Endodermal cell (in vitro differentiated cells): ENCODE results near the gene VIL1. TPM values are rescaled to one million over a fixed set of nuclear protein-coding genes. Genes with fewer than 3 reads are reported as not detected.

Source experiments
- DNase-seq: peaks from one replicate; pipeline ENCODE4 v3.0.0-alpha.2; 2017
- H3K27ac ChIP-seq: 2 replicates; pipeline ENCODE4 v1.5.1; 2013; ENCODE audit warnings: mild to moderate bottlenecking, low read depth, low read length, moderate library complexity
- H3K27me3 ChIP-seq: 2 replicates; pipeline ENCODE4 v1.6.1; 2013; ENCODE audit warnings: mild to moderate bottlenecking, low read length, moderate library complexity; ENCODE audit not compliant: insufficient read depth, control insufficient read depth, poor library complexity, severe bottlenecking
- H3K36me3 ChIP-seq: 2 replicates; pipeline ENCODE4 v1.7.0; 2013; ENCODE audit warnings: mild to moderate bottlenecking, low read length, moderate library complexity; ENCODE audit not compliant: control insufficient read depth, insufficient read depth
- H3K4me1 ChIP-seq: one replicate; pipeline ENCODE4 v1.7.0; 2013; ENCODE audit warnings: low read length; ENCODE audit not compliant: control insufficient read depth, insufficient read depth
- H3K4me3 ChIP-seq: 2 replicates; pipeline ENCODE4 v1.5.1; 2013; ENCODE audit warnings: mild to moderate bottlenecking, low read length, moderate library complexity
- H3K9ac ChIP-seq: 2 replicates; pipeline ENCODE4 v1.6.1; 2013; ENCODE audit warnings: mild to moderate bottlenecking, low read length, moderate library complexity; ENCODE audit not compliant: poor library complexity, severe bottlenecking; ENCODE audit errors: extremely low read depth
- H3K9me3 ChIP-seq: 2 replicates; pipeline ENCODE4 v1.6.1; 2013; ENCODE audit warnings: mild to moderate bottlenecking, low read length, moderate library complexity; ENCODE audit not compliant: control insufficient read depth
- H3K27ac Mint-ChIP-seq: 2 replicates; pipeline ENCODE4 v1.8.0; 2020; ENCODE audit warnings: mixed read lengths
- H3K27me3 Mint-ChIP-seq: 2 replicates; pipeline ENCODE4 v1.8.0; 2021; ENCODE audit warnings: mild to moderate bottlenecking, mixed read lengths; ENCODE audit not compliant: insufficient read depth
- H3K36me3 Mint-ChIP-seq: 2 replicates; pipeline ENCODE4 v1.8.0; 2020; ENCODE audit warnings: low read depth, mixed read lengths
- H3K4me1 Mint-ChIP-seq: 2 replicates; pipeline ENCODE4 v1.8.0; 2020; ENCODE audit warnings: mixed read lengths
- H3K4me3 Mint-ChIP-seq: 2 replicates; pipeline ENCODE4 v1.8.0; 2020; ENCODE audit warnings: mild to moderate bottlenecking, moderate library complexity, mixed read lengths
- H3K9me3 Mint-ChIP-seq: 2 replicates; pipeline ENCODE4 v1.8.0; 2020; ENCODE audit warnings: mild to moderate bottlenecking, mixed read lengths
- WGBS, 2 experiments: methylation state at CpG; one replicate each; pipeline versions ENCODE4 v1.1.5 to v1.1.7; 2013; ENCODE audit warnings: missing lambda C conversion rate in 2 of 2, mixed read lengths in 1 of 2; ENCODE audit not compliant: insufficient coverage in 1 of 2, insufficient read length in 1 of 2; 5-methylcytosine and 5-hydroxymethylcytosine counted together
- total RNA-seq, 2 donors: library from RNA; stranded (reverse); fragmentation: NEBNext Ultra II Directional in 1 of 2; extraction: Animal tissue kit (Norgen Biotek cat#: 25700) in 1 of 2; gene quantifications; 2 replicates in 1 of 2; 3 replicates in 1 of 2; pipeline ENCODE4 v1.2.1, GENCODE V29; 2021
- TF ChIP-seq, protein P1 (sequence below): fragments of 200-600 bp; sonication (generic); conservative IDR thresholded peaks from 2 replicates; pipeline ENCODE4 v1.5.0; 2021; ENCODE audit warnings: antibody characterized with exemption, mild to moderate bottlenecking

VIL1 gene
- total RNA-seq, 2 donors from 2014 or later: 70.2 to 83.1 TPM

DNA sequence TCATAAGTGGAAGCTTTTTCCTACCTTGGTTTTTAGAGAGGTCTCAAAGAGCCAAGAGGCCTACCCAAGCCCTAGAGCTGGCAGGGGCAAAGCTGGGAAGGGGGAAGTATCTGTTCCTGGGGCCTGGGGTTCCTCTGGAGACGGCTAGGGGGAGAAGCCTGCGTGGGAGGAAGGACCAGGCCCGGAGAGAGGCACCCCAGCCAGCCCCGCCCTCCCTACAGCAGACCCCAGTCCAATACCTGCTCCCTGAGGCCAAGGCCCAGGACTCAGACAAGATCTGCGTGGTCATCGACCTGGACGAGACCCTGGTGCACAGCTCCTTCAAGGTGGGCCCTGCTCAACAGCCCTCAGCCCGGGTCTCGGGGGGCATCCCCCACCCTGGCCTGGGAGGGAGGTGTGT is 17.0 kb upstream of the VIL1 start:
- Histone ChIP-seq H3K4me3 (no peak overlapping the region), H3K27ac (no peak overlapping the region), H3K36me3 (peaks cover 33% of the 10 kb centered on the region), H3K4me1 (peaks cover 6% of the 10 kb centered on the region), H3K9me3 (no peaks in the 10 kb centered on the region), H3K9ac (no peak overlapping the region), H3K27me3 (no peaks in the 10 kb centered on the region)
- Mint-ChIP-seq H3K9me3 (no peaks in the 10 kb centered on the region), H3K4me3 (peak overlapping the region; percentile 88), H3K27ac (no peak overlapping the region), H3K4me1 (peaks cover 25% of the 10 kb centered on the region), H3K36me3 (peaks cover 20% of the 10 kb centered on the region), H3K27me3 (peaks cover 13% of the 10 kb centered on the region)
- TF ChIP-seq, protein P1, sequence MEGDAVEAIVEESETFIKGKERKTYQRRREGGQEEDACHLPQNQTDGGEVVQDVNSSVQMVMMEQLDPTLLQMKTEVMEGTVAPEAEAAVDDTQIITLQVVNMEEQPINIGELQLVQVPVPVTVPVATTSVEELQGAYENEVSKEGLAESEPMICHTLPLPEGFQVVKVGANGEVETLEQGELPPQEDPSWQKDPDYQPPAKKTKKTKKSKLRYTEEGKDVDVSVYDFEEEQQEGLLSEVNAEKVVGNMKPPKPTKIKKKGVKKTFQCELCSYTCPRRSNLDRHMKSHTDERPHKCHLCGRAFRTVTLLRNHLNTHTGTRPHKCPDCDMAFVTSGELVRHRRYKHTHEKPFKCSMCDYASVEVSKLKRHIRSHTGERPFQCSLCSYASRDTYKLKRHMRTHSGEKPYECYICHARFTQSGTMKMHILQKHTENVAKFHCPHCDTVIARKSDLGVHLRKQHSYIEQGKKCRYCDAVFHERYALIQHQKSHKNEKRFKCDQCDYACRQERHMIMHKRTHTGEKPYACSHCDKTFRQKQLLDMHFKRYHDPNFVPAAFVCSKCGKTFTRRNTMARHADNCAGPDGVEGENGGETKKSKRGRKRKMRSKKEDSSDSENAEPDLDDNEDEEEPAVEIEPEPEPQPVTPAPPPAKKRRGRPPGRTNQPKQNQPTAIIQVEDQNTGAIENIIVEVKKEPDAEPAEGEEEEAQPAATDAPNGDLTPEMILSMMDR: no peak
- 92 to 100% methylated on average over 3 to 9 of the region's 9 CpGs for WGBS, 2 experiments
- DNase-seq: no peak

DNA sequence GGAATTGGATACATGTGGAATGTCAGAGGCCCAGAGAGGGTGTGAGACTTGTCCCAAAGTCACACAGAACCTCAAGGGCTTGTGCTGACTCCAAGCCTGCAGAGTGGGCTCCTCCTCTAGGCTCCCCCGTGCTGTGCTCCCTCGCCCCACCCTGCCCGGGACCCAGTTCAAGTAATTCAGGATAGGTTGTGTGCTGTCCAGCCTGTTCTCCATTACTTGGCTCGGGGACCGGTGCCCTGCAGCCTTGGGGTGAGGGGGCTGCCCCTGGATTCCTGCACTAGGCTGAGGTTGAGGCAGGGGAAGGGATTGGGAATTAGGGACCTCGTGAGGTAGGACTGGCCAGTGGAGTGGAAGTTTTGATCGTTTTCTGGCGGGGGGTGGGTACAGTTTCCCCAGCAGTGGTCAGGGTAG is 16.4 kb upstream of the VIL1 start:
- peaks cover 7% of the 10 kb centered on the region for H3K27me3 Mint-ChIP-seq
- no peak for DNase-seq
- peaks cover 33% of the 10 kb centered on the region for H3K36me3 ChIP-seq
- no peaks in the 10 kb centered on the region for H3K9me3 ChIP-seq
- H3K27ac ChIP-seq: no peak overlapping the region
- WGBS, 2 experiments: 93 to 100% methylated on average over 2 to 8 of the region's 8 CpGs
- peaks cover 11% of the 10 kb centered on the region for H3K4me1 ChIP-seq
- H3K4me3 Mint-ChIP-seq: no peak overlapping the region
- no peaks in the 10 kb centered on the region for H3K9me3 Mint-ChIP-seq
- H3K27ac Mint-ChIP-seq: peak overlapping the region; percentile 10
- no peaks in the 10 kb centered on the region for H3K27me3 ChIP-seq
- H3K4me3 ChIP-seq: no peak overlapping the region
- TF ChIP-seq, protein P1: no peak
- H3K4me1 Mint-ChIP-seq: peaks cover 25% of the 10 kb centered on the region
- H3K9ac ChIP-seq: no peak overlapping the region
- peaks cover 20% of the 10 kb centered on the region for H3K36me3 Mint-ChIP-seq

DNA sequence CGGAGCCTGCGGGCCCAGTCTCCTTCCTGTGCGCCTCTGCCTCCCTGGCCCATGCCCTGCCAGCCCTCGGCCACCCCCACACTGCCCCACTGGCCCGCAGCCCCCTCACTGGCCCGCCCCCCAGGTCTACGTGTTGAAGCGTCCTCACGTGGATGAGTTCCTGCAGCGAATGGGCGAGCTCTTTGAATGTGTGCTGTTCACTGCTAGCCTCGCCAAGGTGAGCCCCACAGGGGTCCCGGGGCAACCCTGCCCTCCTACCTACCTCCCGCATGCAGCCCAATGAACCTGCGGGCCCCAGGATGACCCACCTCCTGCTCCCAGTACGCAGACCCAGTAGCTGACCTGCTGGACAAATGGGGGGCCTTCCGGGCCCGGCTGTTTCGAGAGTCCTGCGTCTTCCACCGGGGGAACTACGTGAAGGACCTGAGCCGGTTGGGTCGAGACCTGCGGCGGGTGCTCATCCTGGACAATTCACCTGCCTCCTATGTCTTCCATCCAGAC is 16.0 kb upstream of the VIL1 start:
- H3K4me3 Mint-ChIP-seq: no peak overlapping the region

More for the DNA sequence above, 16.0 kb upstream of the VIL1 start:
- Mint-ChIP-seq H3K27ac (no peak overlapping the region), H3K27me3 (peaks cover 2% of the 10 kb centered on the region), H3K36me3 (peaks cover 20% of the 10 kb centered on the region), H3K9me3 (no peaks in the 10 kb centered on the region), H3K4me1 (peaks cover 20% of the 10 kb centered on the region)
- TF ChIP-seq, protein P1: no peak
- DNase-seq: no peak
- no peak overlapping the region for H3K4me3 ChIP-seq
- H3K9ac ChIP-seq: no peak overlapping the region
- peaks cover 11% of the 10 kb centered on the region for H3K4me1 ChIP-seq
- peaks cover 33% of the 10 kb centered on the region for H3K36me3 ChIP-seq
- no peaks in the 10 kb centered on the region for H3K27me3 ChIP-seq
- H3K27ac ChIP-seq: no peak overlapping the region
- H3K9me3 ChIP-seq: no peaks in the 10 kb centered on the region
- WGBS, 2 experiments: 93% methylated on average over 20 to 26 of the region's 26 CpGs
